NCI-H446 (cell line): ENCODE data around the gene COL1A2.
A peak's percentile ranks its signal among the peaks of the same experiment; 100 is the strongest.

Experiments used
- DNase-seq, 2 experiments: peaks; one replicate each; lab custom pipeline; 2025; lab: John Stamatoyannopoulos, UW

Gene COL1A2

GRCh38 chr7:94434042-94434441 is 39.3 kb downstream of the COL1A2 start:
- DNase-seq, result no peak

- peak; percentile 29 to 70 for DNase-seq
Measured at GRCh38 chr7:94436018-94436604, 41.4 kb downstream of the COL1A2 start.

- no peak for DNase-seq
Measured at GRCh38 chr7:94436700-94437099, 42.0 kb downstream of the COL1A2 start.

- DNase-seq, result no peak
Measured at GRCh38 chr7:94439893-94440381, 45.2 kb downstream of the COL1A2 start.

- no peak for DNase-seq
Measured at GRCh38 chr7:94440451-94441039, 45.9 kb downstream of the COL1A2 start.

- no peak for DNase-seq
Measured at GRCh38 chr7:94441138-94441537, 46.4 kb downstream of the COL1A2 start.

- no peak for DNase-seq
Measured at GRCh38 chr7:94442639-94443038, 47.9 kb downstream of the COL1A2 start.

GRCh38 chr7:94444813-94445212 is 50.1 kb downstream of the COL1A2 start:
- no peak for DNase-seq

- DNase-seq, result no peak
Measured at GRCh38 chr7:94445696-94446194, 51.0 kb downstream of the COL1A2 start.

GRCh38 chr7:94446308-94446707 is 51.6 kb downstream of the COL1A2 start:
- no peak for DNase-seq

GRCh38 chr7:94449151-94449725 is 54.5 kb downstream of the COL1A2 start:
- peak in 1 of 2 experiments; percentile 61 for DNase-seq

GRCh38 chr7:94450044-94450697 is 55.5 kb downstream of the COL1A2 start:
- no peak for DNase-seq

GRCh38 chr7:94451187-94451586 is 56.5 kb downstream of the COL1A2 start:
- DNase-seq, result no peak

- peak in 1 of 2 experiments; percentile 49 for DNase-seq
Measured at GRCh38 chr7:94452239-94452638, 57.5 kb downstream of the COL1A2 start.

- no peak for DNase-seq
Measured at GRCh38 chr7:94453898-94454297, 59.2 kb downstream of the COL1A2 start.

- no peak for DNase-seq
Measured at GRCh38 chr7:94458041-94458440, 63.3 kb downstream of the COL1A2 start.

GRCh38 chr7:94466516-94466915 is 71.8 kb downstream of the COL1A2 start:
- DNase-seq, result no peak

GRCh38 chr7:94471604-94472003 is 76.9 kb downstream of the COL1A2 start:
- no peak for DNase-seq

- DNase-seq, result no peak
Measured at GRCh38 chr7:94472608-94473007, 77.9 kb downstream of the COL1A2 start.

- DNase-seq, result no peak
Measured at GRCh38 chr7:94476251-94476840, 81.7 kb downstream of the COL1A2 start.

- DNase-seq, result no peak
Measured at GRCh38 chr7:94477878-94478277, 83.2 kb downstream of the COL1A2 start.

GRCh38 chr7:94478648-94479214 is 84.0 kb downstream of the COL1A2 start:
- no peak for DNase-seq
